Stimulated activated CD4-positive, alpha-beta T cell treated with anti-CD3 and anti-CD28 coated beads, Interleukin-4, amount 100 ng/mL, for 4 hours (primary cell): ENCODE measurements around the gene GC.
"Not testable (repeated sequence)": the region's sequence is repeated elsewhere in the genome, so short reads cannot be mapped to it uniquely, and the experiment has no call there.

Source experiments
- DNase-seq, 2 experiments: peaks; one replicate each; pipeline ENCODE4 v3.0.0-alpha.2; 2020

Gene GC

GRCh38 chr4:71765350-71765749 lies 18.5 kb downstream of the GC start:
- DNase-seq = no peak

GRCh38 chr4:71752383-71753042 lies 31.4 kb downstream of the GC start:
- DNase-seq = no peak

- DNase-seq = no peak
Measured at GRCh38 chr4:71749008-71749594, 34.8 kb downstream of the GC start.

- no peak for DNase-seq
Measured at GRCh38 chr4:71746379-71746778, 37.5 kb downstream of the GC start.

GRCh38 chr4:71738782-71739181 lies 45.1 kb downstream of the GC start:
- DNase-seq = not testable (repeated sequence)

GRCh38 chr4:71732706-71733105 lies 51.2 kb downstream of the GC start:
- no peak for DNase-seq

- DNase-seq = no peak
Measured at GRCh38 chr4:71732066-71732465, 51.8 kb downstream of the GC start.

GRCh38 chr4:71729856-71730255 lies 54.0 kb downstream of the GC start:
- DNase-seq = no peak

GRCh38 chr4:71713611-71714203 lies 70.2 kb downstream of the GC start:
- DNase-seq = no peak

- DNase-seq = no peak
Measured at GRCh38 chr4:71711985-71712348, 71.9 kb downstream of the GC start.

- no peak for DNase-seq
Measured at GRCh38 chr4:71711044-71711984, 72.6 kb downstream of the GC start.

GRCh38 chr4:71709961-71710360 lies 73.9 kb downstream of the GC start:
- no peak for DNase-seq

GRCh38 chr4:71698141-71698540 lies 85.7 kb downstream of the GC start:
- no peak for DNase-seq

- DNase-seq = no peak
Measured at GRCh38 chr4:71697031-71697430, 86.8 kb downstream of the GC start.

- DNase-seq = no peak
Measured at GRCh38 chr4:71694961-71695360, 88.9 kb downstream of the GC start.

- DNase-seq = no peak
Measured at GRCh38 chr4:71692963-71693362, 90.9 kb downstream of the GC start.

- DNase-seq = no peak
Measured at GRCh38 chr4:71692198-71692597, 91.7 kb downstream of the GC start.
